Measurements from ENCODE around the gene IGSF11.
"Not testable (repeated sequence)": the region's sequence is repeated elsewhere in the genome, so short reads cannot be mapped to it uniquely, and the experiment has no call there.

Gene IGSF11

GRCh38 chr3:118884748-118885206 is 149.9 kb downstream of the IGSF11 start:
- DNase-seq (ENCODE audit: low read depth in 1 of 2, low spot score in 1 of 2): peak; percentile 49 to 63

- DNase-seq (ENCODE audit: low read depth in 1 of 2, low spot score in 1 of 2): peak; percentile 29 to 39
These were observed 152.2 kb downstream of the IGSF11 start for GRCh38 chr3:118882353-118882947.

- no peak for DNase-seq (ENCODE audit: low read depth in 1 of 2, low spot score in 1 of 2)
These were observed 166.6 kb downstream of the IGSF11 start for GRCh38 chr3:118868051-118868450.

GRCh38 chr3:118863731-118864322 is 170.8 kb downstream of the IGSF11 start:
- DNase-seq (ENCODE audit: low read depth in 1 of 2, low spot score in 1 of 2): no peak

GRCh38 chr3:118859950-118860349 is 174.7 kb downstream of the IGSF11 start:
- DNase-seq (ENCODE audit: low read depth in 1 of 2, low spot score in 1 of 2): no peak

- not testable (repeated sequence) for DNase-seq (ENCODE audit: low read depth in 1 of 2, low spot score in 1 of 2)
These were observed 183.0 kb downstream of the IGSF11 start for GRCh38 chr3:118851466-118852193.

GRCh38 chr3:118850687-118851086 is 184.0 kb downstream of the IGSF11 start:
- no peak for DNase-seq (ENCODE audit: low read depth in 1 of 2, low spot score in 1 of 2)

Measured in activated T-helper 1 cell treated with anti-CD3 and anti-CD28 coated beads, Interleukin-2, amount 50 U/mL, for 16 hours (primary cell).